Activated naive CD8-positive, alpha-beta T cell treated with anti-CD3 and anti-CD28 coated beads, Interleukin-2, amount 50 U/mL, for 24 hours (primary cell): ENCODE results near the gene LRRC43.

ENCODE experiments used
- ATAC-seq: fragments of 150-1000 bp; cut with Tn5 transposase; one replicate; pipeline ENCODE4 v1.10.0; 2021
- DNase-seq: peaks from one replicate; pipeline ENCODE4 v3.0.0; 2021
- H3K27ac Mint-ChIP-seq: one replicate; pipeline ENCODE4 v1.8.0; 2021; ENCODE audit warnings: mild to moderate bottlenecking, mixed read lengths
- H3K27me3 Mint-ChIP-seq: one replicate; pipeline ENCODE4 v1.8.0; 2021; ENCODE audit warnings: mixed read lengths
- H3K36me3 Mint-ChIP-seq: one replicate; pipeline ENCODE4 v1.8.0; 2021; ENCODE audit warnings: low read depth, mixed read lengths
- H3K4me1 Mint-ChIP-seq: one replicate; pipeline ENCODE4 v1.8.0; 2021; ENCODE audit warnings: mixed read lengths
- H3K4me3 Mint-ChIP-seq: one replicate; pipeline ENCODE4 v1.8.0; 2021; ENCODE audit warnings: mild to moderate bottlenecking, moderate library complexity, mixed read lengths
- H3K9me3 Mint-ChIP-seq: one replicate; pipeline ENCODE4 v1.8.0; 2021; ENCODE audit warnings: mixed read lengths

Gene LRRC43

GRCh38 chr12:122208073-122208820 is 25.3 kb downstream of the LRRC43 start:
- Mint-ChIP-seq H3K27me3 (peaks cover 10% of the 10 kb centered on the region), H3K4me3 (no peak overlapping the region), H3K36me3 (peaks cover 20% of the 10 kb centered on the region)

GRCh38 chr12:122215771-122216170 is 32.8 kb downstream of the LRRC43 start:
- H3K4me1 Mint-ChIP-seq, result peaks cover 2% of the 10 kb centered on the region
- H3K9me3 Mint-ChIP-seq, result no peaks in the 10 kb centered on the region
- DNase-seq, result no peak
- no peak overlapping the region for H3K27ac Mint-ChIP-seq
- no peaks in the 10 kb centered on the region for H3K27me3 Mint-ChIP-seq
- H3K4me3 Mint-ChIP-seq, result no peak overlapping the region
- no peak for ATAC-seq
- peaks cover 45% of the 10 kb centered on the region for H3K36me3 Mint-ChIP-seq

More at GRCh38 chr12:122208073-122208820, 25.3 kb downstream of the LRRC43 start:
- no peaks in the 10 kb centered on the region for H3K9me3 Mint-ChIP-seq
- peaks cover 8% of the 10 kb centered on the region for H3K4me1 Mint-ChIP-seq
- ATAC-seq, result no peak
- DNase-seq, result no peak
- H3K27ac Mint-ChIP-seq, result no peak overlapping the region

GRCh38 chr12:122216445-122216844 is 33.5 kb downstream of the LRRC43 start:
- no peak for ATAC-seq
- Mint-ChIP-seq H3K27ac (no peak overlapping the region), H3K4me1 (peaks cover 2% of the 10 kb centered on the region), H3K36me3 (peaks cover 45% of the 10 kb centered on the region), H3K4me3 (no peak overlapping the region), H3K27me3 (no peaks in the 10 kb centered on the region), H3K9me3 (no peaks in the 10 kb centered on the region)
- DNase-seq, result no peak

- Mint-ChIP-seq H3K27ac (peak within 1 kb of the TSS; percentile 83), H3K4me3 (peak within 1 kb of the TSS; percentile 87), H3K9me3 (no peaks in the 10 kb centered on the region), H3K36me3 (peaks cover 31% of the 10 kb centered on the region), H3K27me3 (no peaks in the 10 kb centered on the region), H3K4me1 (peaks cover 40% of the 10 kb centered on the region)
- ATAC-seq (peak; percentile 95), DNase-seq (peak; percentile 100)
Measured at GRCh38 chr12:122225683-122226365, 42.9 kb downstream of the LRRC43 start, which contains the start of gene DIABLO. TSS of gene DIABLO (minus strand) at chr12:122226052. CDS start at chr12:122226014, 38 bp downstream.

GRCh38 chr12:122226366-122227125 is 43.6 kb downstream of the LRRC43 start:
- Mint-ChIP-seq H3K9me3 (no peaks in the 10 kb centered on the region), H3K27me3 (no peaks in the 10 kb centered on the region), H3K4me3 (peak overlapping the region; percentile 87), H3K27ac (no peak overlapping the region), H3K4me1 (peaks cover 40% of the 10 kb centered on the region), H3K36me3 (peaks cover 33% of the 10 kb centered on the region)
- DNase-seq (no peak), ATAC-seq (peak; percentile 53)

GRCh38 chr12:122227341-122227740 is 44.4 kb downstream of the LRRC43 start:
- Mint-ChIP-seq H3K27ac (peak overlapping the region; percentile 48), H3K4me3 (peak overlapping the region; percentile 87), H3K4me1 (peaks cover 40% of the 10 kb centered on the region), H3K36me3 (peaks cover 32% of the 10 kb centered on the region), H3K27me3 (no peaks in the 10 kb centered on the region), H3K9me3 (no peaks in the 10 kb centered on the region)
- ATAC-seq, result no peak
- DNase-seq, result peak; percentile 44

- Mint-ChIP-seq H3K9me3 (no peaks in the 10 kb centered on the region), H3K4me3 (peak overlapping the region; percentile 87), H3K36me3 (peaks cover 30% of the 10 kb centered on the region), H3K4me1 (peaks cover 35% of the 10 kb centered on the region), H3K27ac (no peak overlapping the region), H3K27me3 (no peaks in the 10 kb centered on the region)
- ATAC-seq (no peak), DNase-seq (no peak)
Measured at GRCh38 chr12:122228092-122228491, 45.2 kb downstream of the LRRC43 start.

- no peak overlapping the region for H3K27ac Mint-ChIP-seq
- peaks cover 19% of the 10 kb centered on the region for H3K4me1 Mint-ChIP-seq
Measured at GRCh38 chr12:122230798-122231197, 47.9 kb downstream of the LRRC43 start.

GRCh38 chr12:122232691-122233090 is 49.8 kb downstream of the LRRC43 start:
- Mint-ChIP-seq H3K4me1 (peaks cover 4% of the 10 kb centered on the region), H3K9me3 (no peaks in the 10 kb centered on the region), H3K27ac (no peak overlapping the region), H3K4me3 (no peak overlapping the region), H3K36me3 (peaks cover 21% of the 10 kb centered on the region), H3K27me3 (no peaks in the 10 kb centered on the region)
- DNase-seq, result no peak
- ATAC-seq, result no peak

More at GRCh38 chr12:122230798-122231197, 47.9 kb downstream of the LRRC43 start:
- no peak for ATAC-seq
- H3K36me3 Mint-ChIP-seq, result peaks cover 21% of the 10 kb centered on the region
- no peaks in the 10 kb centered on the region for H3K9me3 Mint-ChIP-seq
- no peak overlapping the region for H3K4me3 Mint-ChIP-seq
- DNase-seq, result no peak
- no peaks in the 10 kb centered on the region for H3K27me3 Mint-ChIP-seq

GRCh38 chr12:122235741-122236140 is 52.8 kb downstream of the LRRC43 start:
- no peaks in the 10 kb centered on the region for H3K4me1 Mint-ChIP-seq
- no peak overlapping the region for H3K4me3 Mint-ChIP-seq
- ATAC-seq (no peak), DNase-seq (no peak)
- peaks cover 27% of the 10 kb centered on the region for H3K36me3 Mint-ChIP-seq
- no peaks in the 10 kb centered on the region for H3K9me3 Mint-ChIP-seq
- H3K27me3 Mint-ChIP-seq, result no peaks in the 10 kb centered on the region
- H3K27ac Mint-ChIP-seq, result no peak overlapping the region

GRCh38 chr12:122238861-122239260 is 55.9 kb downstream of the LRRC43 start:
- H3K4me1 Mint-ChIP-seq, result peaks cover 5% of the 10 kb centered on the region
- no peak overlapping the region for H3K4me3 Mint-ChIP-seq
- H3K36me3 Mint-ChIP-seq, result peaks cover 19% of the 10 kb centered on the region
- no peak for ATAC-seq
- no peak for DNase-seq
- no peak overlapping the region for H3K27ac Mint-ChIP-seq
- no peaks in the 10 kb centered on the region for H3K27me3 Mint-ChIP-seq
- no peaks in the 10 kb centered on the region for H3K9me3 Mint-ChIP-seq

GRCh38 chr12:122243965-122244364 is 61.0 kb downstream of the LRRC43 start:
- DNase-seq, result no peak
- Mint-ChIP-seq H3K27me3 (no peaks in the 10 kb centered on the region), H3K4me3 (peak overlapping the region; percentile 72), H3K27ac (peak overlapping the region; percentile 82), H3K9me3 (no peaks in the 10 kb centered on the region), H3K36me3 (peaks cover 24% of the 10 kb centered on the region), H3K4me1 (peaks cover 22% of the 10 kb centered on the region)
- ATAC-seq, result no peak

- H3K9me3 Mint-ChIP-seq, result no peaks in the 10 kb centered on the region
- DNase-seq, result no peak
- peak overlapping the region; percentile 82 for H3K27ac Mint-ChIP-seq
- peaks cover 22% of the 10 kb centered on the region for H3K4me1 Mint-ChIP-seq
- peaks cover 30% of the 10 kb centered on the region for H3K36me3 Mint-ChIP-seq
- ATAC-seq, result peak; percentile 61
- peak overlapping the region; percentile 72 for H3K4me3 Mint-ChIP-seq
- no peaks in the 10 kb centered on the region for H3K27me3 Mint-ChIP-seq
Measured at GRCh38 chr12:122244565-122245371, 61.8 kb downstream of the LRRC43 start.

- H3K4me1 Mint-ChIP-seq, result peaks cover 22% of the 10 kb centered on the region
- no peak overlapping the region for H3K4me3 Mint-ChIP-seq
- no peak for DNase-seq
- peak overlapping the region; percentile 34 for H3K27ac Mint-ChIP-seq
- H3K36me3 Mint-ChIP-seq, result peaks cover 30% of the 10 kb centered on the region
- no peak for ATAC-seq
- H3K9me3 Mint-ChIP-seq, result no peaks in the 10 kb centered on the region
- H3K27me3 Mint-ChIP-seq, result no peaks in the 10 kb centered on the region
Measured at GRCh38 chr12:122245553-122245952, 62.6 kb downstream of the LRRC43 start.
